AG04449 (cell line): ENCODE measurements around the gene TRAPPC5.

Source experiments
- CTCF ChIA-PET: fragments of 350-600 bp; formaldehyde crosslinking; extraction: SDS; loops from one replicate; lab custom pipeline; 2021; ENCODE audit warnings: antibody characterized with exemption; lab: Yijun Ruan, JAX
- POLR2A ChIA-PET: fragments of 400-600, 350-600 bp; formaldehyde crosslinking; extraction: SDS; loops from one replicate; lab custom pipeline; 2020; ENCODE audit warnings: antibody characterized with exemption, inconsistent platforms; lab: Yijun Ruan, JAX
- DNase-seq: peaks from one replicate; pipeline ENCODE4 v3.0.0-alpha.2; 2010; ENCODE audit warnings: low read depth, low spot score
- H3K4me3 ChIP-seq: 2 replicates; pipeline ENCODE4 v1.5.1; 2011; ENCODE audit warnings: low read depth, mild to moderate bottlenecking, control low read depth, low read length
- CTCF ChIP-seq: IDR thresholded peaks from one replicate; pipeline ENCODE4 v1.5.1; 2011; ENCODE audit warnings: mild to moderate bottlenecking, moderate library complexity, low read length, control low read depth, inconsistent platforms; ENCODE audit not compliant: insufficient read depth; ENCODE audit errors: missing control alignments

Gene TRAPPC5

GRCh38 chr19:7699417-7700401, 19.1 kb downstream of the TRAPPC5 start:
- ChIA-PET POLR2A (no interaction called here), CTCF (interaction anchor here (1.1 kb wide), 1 partner anchor 19 kb away, joined by 4 read pairs; the partner anchor contains the start of gene TRAPPC5)
- TF ChIP-seq CTCF, result no peak
- DNase-seq, result no peak
- no peak overlapping the region for H3K4me3 ChIP-seq

DNA sequence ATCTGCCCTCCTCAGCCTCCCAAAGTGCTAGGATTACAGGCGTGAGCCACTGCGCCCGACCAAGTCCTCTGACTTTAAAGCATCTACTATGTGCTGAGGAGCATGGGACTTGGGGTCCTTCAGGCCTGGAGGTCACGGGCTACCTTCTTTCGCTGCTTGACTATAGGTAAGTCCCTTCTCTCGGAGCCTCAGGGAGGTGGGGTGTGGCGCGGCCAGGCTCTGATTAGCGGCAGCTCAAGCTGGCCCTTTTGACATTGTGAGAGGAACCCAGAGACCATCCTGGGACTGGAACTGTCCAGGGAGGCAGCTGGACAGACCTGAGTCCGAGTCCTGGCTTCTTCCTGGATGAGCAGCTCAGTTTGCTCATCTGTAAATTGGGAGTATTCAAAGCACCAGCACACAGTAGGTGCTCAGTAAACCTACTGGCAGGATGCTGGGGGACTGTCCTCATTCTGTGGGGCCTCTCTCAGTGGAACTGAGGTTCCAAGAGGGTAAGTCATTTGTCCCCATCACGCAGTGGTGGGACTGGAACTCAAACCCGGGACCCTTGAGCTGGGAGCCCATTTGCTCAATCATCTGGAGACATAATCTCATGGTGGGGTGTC, 20.5 kb downstream of the TRAPPC5 start:
- H3K4me3 ChIP-seq, result no peak overlapping the region
- DNase-seq, result no peak
- TF ChIP-seq CTCF, result no peak
- CTCF ChIA-PET, result interaction anchor here (1.2 kb wide), 1 partner anchor 21 kb away, joined by 8 read pairs; the partner anchor contains the start of gene TRAPPC5
- POLR2A ChIA-PET, result no interaction called here

DNA sequence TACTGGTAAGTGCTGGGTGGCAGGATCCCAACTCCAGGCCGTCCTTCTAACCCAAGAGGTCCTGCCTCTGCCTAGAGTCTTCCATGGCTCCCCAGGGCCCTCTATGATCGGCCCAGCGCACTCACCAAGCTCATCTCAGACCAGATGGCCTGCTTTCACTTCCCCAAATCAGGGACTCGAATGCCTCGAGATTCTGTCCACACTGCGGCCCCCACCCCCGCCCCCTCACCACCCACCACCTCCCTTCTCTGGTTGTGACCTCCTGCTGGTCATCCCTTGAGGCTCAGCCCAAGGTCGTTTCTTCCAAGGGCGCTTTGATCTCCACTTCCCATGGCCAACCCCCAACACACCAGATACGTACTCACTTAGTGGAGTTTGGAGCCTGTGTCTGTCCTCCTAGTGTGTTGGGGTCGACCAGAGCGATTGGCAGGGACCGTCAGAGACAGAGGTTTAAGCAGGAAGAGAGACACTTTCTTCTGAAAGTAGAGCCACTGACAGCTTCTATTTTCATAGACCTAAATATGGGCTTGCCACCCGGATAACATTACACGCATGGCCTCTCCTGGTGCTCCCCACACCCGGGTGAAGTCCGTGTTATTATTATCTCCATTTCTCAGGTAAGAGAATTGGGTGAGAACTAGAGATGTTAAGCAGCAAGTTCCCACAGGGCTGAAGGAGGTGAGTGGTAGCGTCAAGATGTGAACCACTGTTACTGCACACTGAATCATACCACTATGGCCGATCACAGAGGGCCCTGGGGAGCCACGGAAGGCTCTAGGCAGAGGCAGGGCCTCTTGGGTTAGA, 21.2 kb downstream of the TRAPPC5 start, which contains the start of gene FCER2:
Gene FCER2 (minus strand): TSS at position 478 of the 804 bp plus-strand sequence. CDS start 2,371 bp downstream, outside the sequence.
- no peak for DNase-seq
- ChIA-PET CTCF (interaction anchor here (1.2 kb wide), 1 partner anchor 21 kb away, joined by 8 read pairs; the partner anchor contains the start of gene TRAPPC5), POLR2A (no interaction called here)
- no peak within 1 kb of the TSS for H3K4me3 ChIP-seq
- TF ChIP-seq CTCF, result no peak

DNA sequence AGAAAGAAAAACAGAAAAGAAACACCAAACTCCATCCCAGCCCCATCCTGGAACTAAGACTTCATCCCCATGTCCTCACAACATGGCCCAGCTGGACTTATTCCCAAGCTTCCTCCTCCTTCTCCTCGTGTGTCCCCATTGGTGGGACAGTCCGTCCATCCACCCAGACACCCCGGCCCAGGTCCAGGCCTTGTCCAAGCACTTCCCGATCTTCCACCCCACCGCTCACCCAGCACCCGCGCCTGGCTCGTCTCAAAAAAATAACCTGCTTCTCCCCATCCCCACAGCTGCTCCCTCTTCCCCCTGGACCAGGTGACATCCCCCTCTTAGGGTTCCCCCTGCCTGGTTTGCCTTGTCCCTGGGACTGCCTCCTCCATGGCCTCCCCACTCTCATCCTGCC, 22.7 kb downstream of the TRAPPC5 start:
- POLR2A ChIA-PET, result no interaction called here
- no peak for TF ChIP-seq CTCF
- H3K4me3 ChIP-seq, result no peak overlapping the region
- DNase-seq, result no peak
- CTCF ChIA-PET, result interaction anchor here (1.3 kb wide), 1 partner anchor 23 kb away, joined by 6 read pairs; the partner anchor contains the start of gene TRAPPC5

- DNase-seq, result no peak
- TF ChIP-seq CTCF, result no peak
- no peak overlapping the region for H3K4me3 ChIP-seq
- CTCF ChIA-PET, result interaction anchor here (1.8 kb wide), 1 partner anchor 96 kb away, joined by 4 read pairs; no protein-coding TSS in a partner anchor
- POLR2A ChIA-PET, result no interaction called here
Observed at GRCh38 chr19:7704280-7705060, 23.8 kb downstream of the TRAPPC5 start.
